ENCODE measurements around the gene LGALS9C.
"Not testable (repeated sequence)": the region's sequence is repeated elsewhere in the genome, so short reads cannot be mapped to it uniquely, and the experiment has no call there.

Gene LGALS9C

GRCh38 chr17:18478977-18479595 is 2.5 kb downstream of the LGALS9C start:
- DNase-seq: not testable (repeated sequence)

- DNase-seq: not testable (repeated sequence)
Measured at GRCh38 chr17:18481775-18482174, 5.2 kb downstream of the LGALS9C start.

GRCh38 chr17:18485936-18486464 is 9.4 kb downstream of the LGALS9C start:
- DNase-seq: not testable (repeated sequence)

- DNase-seq: not testable (repeated sequence)
Measured at GRCh38 chr17:18487633-18488032, 11.0 kb downstream of the LGALS9C start.

GRCh38 chr17:18488622-18489021 is 12.0 kb downstream of the LGALS9C start:
- DNase-seq: not testable (repeated sequence)

- DNase-seq: not testable (repeated sequence)
Measured at GRCh38 chr17:18490016-18490415, 13.4 kb downstream of the LGALS9C start.

GRCh38 chr17:18492712-18493480 is 16.3 kb downstream of the LGALS9C start:
- peak; percentile 10 for DNase-seq

- not testable (repeated sequence) for DNase-seq
Measured at GRCh38 chr17:18494250-18494768, 17.7 kb downstream of the LGALS9C start.

GRCh38 chr17:18497044-18497443 is 20.5 kb downstream of the LGALS9C start:
- DNase-seq: not testable (repeated sequence)

GRCh38 chr17:18499100-18499499 is 22.5 kb downstream of the LGALS9C start:
- not testable (repeated sequence) for DNase-seq

- not testable (repeated sequence) for DNase-seq
Measured at GRCh38 chr17:18499756-18500155, 23.2 kb downstream of the LGALS9C start.

GRCh38 chr17:18500281-18500680 is 23.7 kb downstream of the LGALS9C start:
- DNase-seq: not testable (repeated sequence)

GRCh38 chr17:18500816-18501215 is 24.2 kb downstream of the LGALS9C start:
- DNase-seq: not testable (repeated sequence)

GRCh38 chr17:18503221-18503620 is 26.6 kb downstream of the LGALS9C start:
- DNase-seq: not testable (repeated sequence)

- not testable (repeated sequence) for DNase-seq
Measured at GRCh38 chr17:18507729-18508128, 31.1 kb downstream of the LGALS9C start.

GRCh38 chr17:18508667-18509066 is 32.1 kb downstream of the LGALS9C start:
- not testable (repeated sequence) for DNase-seq

- DNase-seq: not testable (repeated sequence)
Measured at GRCh38 chr17:18521100-18521499, 44.5 kb downstream of the LGALS9C start.

GRCh38 chr17:18525015-18525414 is 48.4 kb downstream of the LGALS9C start:
- DNase-seq: not testable (repeated sequence)

- not testable (repeated sequence) for DNase-seq
Measured at GRCh38 chr17:18526168-18526800, 49.7 kb downstream of the LGALS9C start.

GRCh38 chr17:18527354-18527753 is 50.8 kb downstream of the LGALS9C start:
- not testable (repeated sequence) for DNase-seq

GRCh38 chr17:18528435-18528834 is 51.8 kb downstream of the LGALS9C start:
- DNase-seq: not testable (repeated sequence)

- not testable (repeated sequence) for DNase-seq
Measured at GRCh38 chr17:18528899-18529500, 52.4 kb downstream of the LGALS9C start.

- DNase-seq: not testable (repeated sequence)
Measured at GRCh38 chr17:18530405-18530804, 53.8 kb downstream of the LGALS9C start.

Data from stimulated activated CD4-positive, alpha-beta T cell treated with anti-CD3 and anti-CD28 coated beads, Interleukin-12 subunit alpha, Interleukin-12 subunit beta, amount 100 ng/mL, for 4 hours (primary cell).